H1 (cell line): ENCODE data around the gene PTCHD1. TPM values are rescaled to one million over a fixed set of nuclear protein-coding genes. Genes with fewer than 3 reads are reported as not detected.

Experiments used
- CTCF ChIA-PET: fragments of 300-600 bp; sonication (Branson Sonifier 250); formaldehyde crosslinking; loops from one replicate; lab custom pipeline; 2021; ENCODE audit not compliant: partially characterized antibody; lab: Charles Lee
- POLR2A ChIA-PET: fragments of 300-600 bp; sonication (Branson Sonifier 250); formaldehyde crosslinking; loops from one replicate; lab custom pipeline; 2021; ENCODE audit warnings: inconsistent platforms; ENCODE audit not compliant: partially characterized antibody; lab: Charles Lee
- DNase-seq, 2 experiments: peaks; one replicate each; pipeline versions ENCODE4 v3.0.0 to v3.0.0-alpha.2; 2010 to 2022; ENCODE audit warnings: low spot score in 2 of 2, low read depth in 1 of 2, mixed read lengths in 1 of 2
- FAIRE-seq: peaks from 2 replicates; lab custom pipeline; 2011; peaks lifted over from hg19 to GRCh38; lab: Jason Lieb, UNC
- H2AFZ ChIP-seq: 2 replicates; pipeline ENCODE4 v1.8.1; 2012; ENCODE audit warnings: low read length, inconsistent platforms
- H2AK5ac ChIP-seq: 2 replicates; pipeline ENCODE4 v1.6.1; 2013; ENCODE audit warnings: low read depth, low read length
- H2BK120ac ChIP-seq: replicated peaks from 2 replicates; pipeline ENCODE3; 2013; ENCODE audit warnings: low read depth, low read length, inconsistent platforms
- H2BK12ac ChIP-seq: 2 replicates; pipeline ENCODE4 v1.6.1; 2013; ENCODE audit warnings: low read depth, low read length
- H2BK15ac ChIP-seq: 2 replicates; pipeline ENCODE4 v1.6.1; 2013; ENCODE audit warnings: low read length
- H2BK20ac ChIP-seq: 2 replicates; pipeline ENCODE4 v1.6.1; 2013; ENCODE audit warnings: low read length
- H2BK5ac ChIP-seq: 2 replicates; pipeline ENCODE4 v1.6.1; 2013; ENCODE audit warnings: low read depth, low read length
- H3K14ac ChIP-seq: 2 replicates; pipeline ENCODE4 v1.6.1; 2013; ENCODE audit warnings: inconsistent platforms; ENCODE audit not compliant: insufficient read length
- H3K18ac ChIP-seq: 2 replicates; pipeline ENCODE4 v1.6.1; 2013; ENCODE audit warnings: low read length; ENCODE audit errors: extremely low read depth
- H3K23ac ChIP-seq: 2 replicates; pipeline ENCODE4 v1.6.1; 2013; ENCODE audit warnings: inconsistent platforms; ENCODE audit not compliant: insufficient read length
- H3K23me2 ChIP-seq: 2 replicates; pipeline ENCODE4 v1.6.1; 2013; ENCODE audit warnings: low read depth, low read length
- H3K27ac ChIP-seq: 2 replicates; pipeline ENCODE4 v1.6.1; 2011; ENCODE audit warnings: low read depth, low read length, inconsistent platforms
- H3K27me3 ChIP-seq, 4 experiments: replicated peaks in 1 of 4; 1 replicate in 1 of 4; 2 replicates in 3 of 4; pipeline versions ENCODE4 v1.6.1 to v1.8.1; 2011 to 2013; ENCODE audit warnings: low read length in 3 of 4, mild to moderate bottlenecking in 3 of 4, inconsistent platforms in 2 of 4, mixed read lengths in 2 of 4, moderate library complexity in 1 of 4; ENCODE audit not compliant: control insufficient read depth in 3 of 4, insufficient read depth in 3 of 4; ENCODE audit errors: extremely low read depth in 1 of 4
- H3K36me3 ChIP-seq, 4 experiments: 2 replicates each; pipeline versions ENCODE4 v1.6.1 to v1.8.1; 2011 to 2013; ENCODE audit warnings: mild to moderate bottlenecking in 4 of 4, low read length in 3 of 4, moderate library complexity in 2 of 4, control low read depth in 1 of 4, inconsistent platforms in 1 of 4; ENCODE audit not compliant: insufficient read depth in 4 of 4, control insufficient read depth in 2 of 4
- H3K4ac ChIP-seq: replicated peaks from 2 replicates; pipeline ENCODE3; 2013; ENCODE audit warnings: low read length, low read depth, mixed read lengths, inconsistent platforms; ENCODE audit not compliant: insufficient read length
- H3K4me1 ChIP-seq, 4 experiments: replicated peaks in 1 of 4; 1 replicate in 1 of 4; 2 replicates in 3 of 4; pipeline versions ENCODE4 v1.6.1 to v1.8.1; 2011 to 2013; ENCODE audit warnings: low read length in 3 of 4, inconsistent platforms in 2 of 4, mixed read lengths in 1 of 4; ENCODE audit not compliant: insufficient read depth in 4 of 4, control insufficient read depth in 3 of 4
- H3K4me2 ChIP-seq, 2 experiments: 2 replicates each; pipeline versions ENCODE4 v1.6.1 to v1.8.1; 2011 to 2013; ENCODE audit warnings: low read depth in 2 of 2, low read length in 2 of 2, control low read depth in 1 of 2, inconsistent platforms in 1 of 2, mild to moderate bottlenecking in 1 of 2; ENCODE audit not compliant: insufficient read depth in 1 of 2
- H3K4me3 ChIP-seq, 4 experiments: fragments of 200-600, 300-600 bp in 1 of 4; sonication (generic), shearing (Covaris generic), sonication (Bioruptor Twin) in 1 of 4; 2 replicates each; pipeline versions ENCODE4 v1.5.1 to v1.8.1; 2011 to 2016; ENCODE audit warnings: low read length in 4 of 4, low read depth in 3 of 4, control low read depth in 2 of 4, inconsistent platforms in 2 of 4, mild to moderate bottlenecking in 2 of 4, mixed read lengths in 1 of 4, moderate library complexity in 1 of 4; ENCODE audit not compliant: insufficient read depth in 2 of 4; ENCODE audit errors: extremely low read depth in 1 of 4
- H3K56ac ChIP-seq: replicated peaks from 2 replicates; pipeline ENCODE3; 2013; ENCODE audit warnings: low read depth, mild to moderate bottlenecking, mixed read lengths, low read length, inconsistent platforms; ENCODE audit not compliant: insufficient read length
- H3K79me1 ChIP-seq: 2 replicates; pipeline ENCODE4 v1.6.1; 2013; ENCODE audit warnings: low read depth, low read length, control low read depth
- H3K79me2 ChIP-seq, 2 experiments: 2 replicates each; pipeline versions ENCODE4 v1.6.1 to v1.8.1; 2012 to 2013; ENCODE audit warnings: low read length in 2 of 2, mild to moderate bottlenecking in 2 of 2, inconsistent platforms in 1 of 2; ENCODE audit not compliant: insufficient read depth in 2 of 2, control insufficient read depth in 1 of 2
- H3K9ac ChIP-seq, 4 experiments: replicated peaks in 1 of 4; 1 replicate in 1 of 4; 2 replicates in 3 of 4; pipeline versions ENCODE4 v1.6.1 to v1.8.1; 2011 to 2013; ENCODE audit warnings: low read depth in 3 of 4, low read length in 3 of 4, control low read depth in 2 of 4, mild to moderate bottlenecking in 2 of 4, moderate library complexity in 2 of 4, inconsistent platforms in 1 of 4; ENCODE audit errors: extremely low read depth in 1 of 4
- H3K9me3 ChIP-seq, 2 experiments: 2 replicates each; pipeline versions ENCODE4 v1.6.1 to v1.8.1; 2012 to 2013; ENCODE audit warnings: mild to moderate bottlenecking in 2 of 2, moderate library complexity in 2 of 2, control low read depth in 1 of 2, inconsistent platforms in 1 of 2, low read depth in 1 of 2, low read length in 1 of 2, mixed read lengths in 1 of 2; ENCODE audit not compliant: insufficient read depth in 2 of 2
- H4K20me1 ChIP-seq, 2 experiments: replicated peaks in 1 of 2; 2 replicates each; pipeline versions ENCODE3 to v1.8.1; 2011 to 2013; ENCODE audit warnings: inconsistent platforms in 2 of 2, low read length in 2 of 2, mild to moderate bottlenecking in 1 of 2; ENCODE audit not compliant: insufficient read depth in 2 of 2, control insufficient read depth in 1 of 2
- H4K5ac ChIP-seq: 2 replicates; pipeline ENCODE4 v1.6.1; 2013; ENCODE audit warnings: low read length, low read depth, mixed read lengths, inconsistent platforms; ENCODE audit not compliant: insufficient read length
- H4K8ac ChIP-seq: 2 replicates; pipeline ENCODE4 v1.8.0; 2013; ENCODE audit warnings: mild to moderate bottlenecking, moderate library complexity, low read length, inconsistent platforms; ENCODE audit not compliant: insufficient read depth; ENCODE audit errors: extremely low read depth
- H4K91ac ChIP-seq: replicated peaks from 2 replicates; pipeline ENCODE3; 2013; ENCODE audit warnings: low read length, mixed read lengths, inconsistent platforms; ENCODE audit not compliant: insufficient read length
- EP300 ChIP-seq, 2 experiments: IDR thresholded peaks; 1 replicate in 1 of 2; 2 replicates in 1 of 2; pipeline ENCODE4 v1.6.1; 2011 to 2012; ENCODE audit warnings: low read depth in 2 of 2, low read length in 2 of 2, mild to moderate bottlenecking in 2 of 2, borderline replicate concordance in 1 of 2, inconsistent platforms in 1 of 2, moderate library complexity in 1 of 2
- EZH2 ChIP-seq: fragments of 200-600 bp; sonication (generic); IDR thresholded peaks from 2 replicates; pipeline ENCODE4 v1.7.1; 2012; ENCODE audit warnings: low read depth, mild to moderate bottlenecking, moderate library complexity, low read length, inconsistent platforms; ENCODE audit not compliant: severe bottlenecking
- HDAC6 ChIP-seq: IDR thresholded peaks from one replicate; pipeline ENCODE4 v1.7.1; 2012; ENCODE audit warnings: low read depth, mild to moderate bottlenecking, inconsistent platforms, low read length, moderate library complexity
- RFX5 ChIP-seq: IDR thresholded peaks from 2 replicates; pipeline ENCODE4 v1.6.1; 2011; ENCODE audit warnings: low read depth, low read length, improper control_type of control experiment, borderline replicate concordance
- WGBS, 2 experiments: shearing (Covaris generic) in 1 of 2; methylation state at CpG; one replicate each; pipeline versions ENCODE4 v1.1.6 to v1.1.7; 2013 to 2015; ENCODE audit warnings: low lambda C conversion rate in 2 of 2, mixed read lengths in 2 of 2, inconsistent platforms in 1 of 2, low coverage in 1 of 2, missing lambda C conversion rate in 1 of 2; ENCODE audit not compliant: insufficient replicate concordance in 2 of 2, insufficient coverage in 1 of 2, insufficient read length in 1 of 2; ENCODE audit errors: extremely low coverage in 1 of 2, missing lambda C conversion rate in 1 of 2; 5-methylcytosine and 5-hydroxymethylcytosine counted together
- polyA plus RNA-seq, 7 experiments: library from polyadenylated mRNA; depleted of rRNA in 3 of 7; stranded (reverse) in 5 of 7; unstranded in 2 of 7; fragments of >200 nt in 5 of 7; fragments of 200-250 nt in 2 of 7; gene quantifications; 1 replicate in 5 of 7; 2 replicates in 1 of 7; 4 replicates in 1 of 7; pipeline versions ENCODE4 v1.2.1 to v1.2.3, GENCODE V29; 2011 to 2013; ENCODE audit warnings: missing spikeins in 2 of 7, mixed read lengths in 2 of 7
- total RNA-seq: library from RNA; stranded (reverse); fragmentation: NEBNext Ultra II Directional; extraction: Animal tissue kit (Norgen Biotek cat#: 25700); gene quantifications from 2 replicates; pipeline ENCODE4 v1.2.1, GENCODE V29; 2021
- TF ChIP-seq, protein P1 (sequence below), 3 experiments: IDR thresholded peaks; 1 replicate in 2 of 3; 2 replicates in 1 of 3; pipeline versions ENCODE4 v1.5.1 to v1.6.1; 2011; ENCODE audit warnings: low read length in 3 of 3, mild to moderate bottlenecking in 3 of 3, inconsistent platforms in 2 of 3, low read depth in 1 of 3, moderate library complexity in 1 of 3; ENCODE audit not compliant: insufficient read depth in 1 of 3; ENCODE audit errors: control extremely low read depth in 1 of 3

PTCHD1 gene
- total and polyA plus RNA-seq, 2 of the 8 experiments (the other 6 are each of a cell fraction or from before 2014, with no cell fraction given): 0.53 to 2.4 TPM

DNA sequence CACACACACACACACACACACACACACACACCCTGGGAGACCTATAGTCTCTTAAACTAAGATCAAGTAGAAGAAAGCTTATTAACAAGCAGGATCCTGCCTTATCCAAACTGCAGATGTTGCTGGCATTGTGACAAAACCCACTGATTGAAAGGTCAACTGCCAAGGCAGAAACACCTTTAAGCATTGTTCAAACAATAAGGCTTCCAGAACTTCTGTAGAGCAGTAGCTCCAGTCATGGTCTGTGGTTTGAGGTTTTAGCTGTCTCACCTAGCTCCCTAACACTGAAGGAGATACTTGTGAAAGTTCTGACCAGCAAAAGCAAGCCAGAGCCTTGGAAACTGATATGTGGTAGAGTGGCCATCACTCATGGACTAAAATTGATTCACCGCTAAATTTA lies 59.8 kb downstream of the PTCHD1 start:
- Histone ChIP-seq H2BK15ac (no peak overlapping the region), H4K20me1 (no peaks in the 10 kb centered on the region), H2BK12ac (no peak overlapping the region), H3K4me1 (no peaks in the 10 kb centered on the region), H3K36me3 (no peaks in the 10 kb centered on the region), H3K9ac (no peak overlapping the region), H2BK120ac (no peak overlapping the region), H3K9me3 (no peaks in the 10 kb centered on the region), H4K8ac (no peak overlapping the region), H2BK20ac (no peak overlapping the region), H3K14ac (no peak overlapping the region), H3K27me3 (no peaks in the 10 kb centered on the region), H2BK5ac (no peak overlapping the region), H4K5ac (no peak overlapping the region), H2AK5ac (no peak overlapping the region), H3K4ac (no peak overlapping the region), H3K79me2 (no peaks in the 10 kb centered on the region), H4K91ac (no peak overlapping the region), H3K56ac (no peak overlapping the region), H3K4me2 (no peak overlapping the region), H2AFZ (no peak overlapping the region), H3K27ac (no peak overlapping the region), H3K79me1 (no peaks in the 10 kb centered on the region), H3K23ac (no peak overlapping the region), H3K23me2 (no peaks in the 10 kb centered on the region), H3K4me3 (no peak overlapping the region), H3K18ac (no peak overlapping the region)
- FAIRE-seq (no peak), DNase-seq (no peak)
- POLR2A ChIA-PET: no interaction called here
- 91% methylated on average over 1 of the region's 1 CpG; no CpG with 5 or more reads in 1 of the 2 experiments for WGBS, 2 experiments
- no peak for TF ChIP-seq RFX5
- TF ChIP-seq EP300 (IDR thresholded peaks at IDR 0.05; ENCODE audit: borderline replicate concordance in 1 of 2, low read depth in 2 of 2, low read length in 2 of 2): no peak
- TF ChIP-seq HDAC6: no peak
- TF ChIP-seq, protein P1, sequence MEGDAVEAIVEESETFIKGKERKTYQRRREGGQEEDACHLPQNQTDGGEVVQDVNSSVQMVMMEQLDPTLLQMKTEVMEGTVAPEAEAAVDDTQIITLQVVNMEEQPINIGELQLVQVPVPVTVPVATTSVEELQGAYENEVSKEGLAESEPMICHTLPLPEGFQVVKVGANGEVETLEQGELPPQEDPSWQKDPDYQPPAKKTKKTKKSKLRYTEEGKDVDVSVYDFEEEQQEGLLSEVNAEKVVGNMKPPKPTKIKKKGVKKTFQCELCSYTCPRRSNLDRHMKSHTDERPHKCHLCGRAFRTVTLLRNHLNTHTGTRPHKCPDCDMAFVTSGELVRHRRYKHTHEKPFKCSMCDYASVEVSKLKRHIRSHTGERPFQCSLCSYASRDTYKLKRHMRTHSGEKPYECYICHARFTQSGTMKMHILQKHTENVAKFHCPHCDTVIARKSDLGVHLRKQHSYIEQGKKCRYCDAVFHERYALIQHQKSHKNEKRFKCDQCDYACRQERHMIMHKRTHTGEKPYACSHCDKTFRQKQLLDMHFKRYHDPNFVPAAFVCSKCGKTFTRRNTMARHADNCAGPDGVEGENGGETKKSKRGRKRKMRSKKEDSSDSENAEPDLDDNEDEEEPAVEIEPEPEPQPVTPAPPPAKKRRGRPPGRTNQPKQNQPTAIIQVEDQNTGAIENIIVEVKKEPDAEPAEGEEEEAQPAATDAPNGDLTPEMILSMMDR (IDR thresholded peaks at IDR 0.05; ENCODE audit: control extremely low read depth in 1 of 3, insufficient read depth in 1 of 3, low read depth in 1 of 3, low read length in 3 of 3): no peak
- no peak for TF ChIP-seq EZH2
- CTCF ChIA-PET: interaction anchor here (1.5 kb wide), 1 partner anchor 13 kb away, joined by 3 read pairs; no protein-coding TSS in a partner anchor
